ENCODE results near the gene SORCS3. TPM values are rescaled to one million over a fixed set of nuclear protein-coding genes. Genes with fewer than 3 reads are reported as not detected.

SORCS3 gene
- total RNA-seq, 1 donor: 2.5 TPM

- Histone ChIP-seq H3K4me3 (ENCODE audit: low read length) (no peak overlapping the region), H3K4me1 (ENCODE audit: insufficient read depth, low read length) (no peaks in the 10 kb centered on the region)
Observed at GRCh38 chr10:105094048-105094447, 453.0 kb downstream of the SORCS3 start.

GRCh38 chr10:105096316-105096715 lies 455.2 kb downstream of the SORCS3 start:
- H3K9me3 ChIP-seq (ENCODE audit: low read depth, low read length): no peaks in the 10 kb centered on the region
- H3K4me1 ChIP-seq (ENCODE audit: insufficient read depth, low read length): no peaks in the 10 kb centered on the region

More at GRCh38 chr10:105094048-105094447, 453.0 kb downstream of the SORCS3 start:
- H3K9me3 ChIP-seq (ENCODE audit: low read depth, low read length): no peaks in the 10 kb centered on the region
- no peaks in the 10 kb centered on the region for H3K27me3 ChIP-seq (ENCODE audit: insufficient read depth, low read length)

GRCh38 chr10:105102977-105103376 lies 461.9 kb downstream of the SORCS3 start:
- Histone ChIP-seq H3K4me1 (ENCODE audit: insufficient read depth, low read length) (no peaks in the 10 kb centered on the region), H3K9me3 (ENCODE audit: low read depth, low read length) (no peaks in the 10 kb centered on the region), H3K4me3 (ENCODE audit: low read length) (no peak overlapping the region), H3K27me3 (ENCODE audit: insufficient read depth, low read length) (no peaks in the 10 kb centered on the region)

More at GRCh38 chr10:105096316-105096715, 455.2 kb downstream of the SORCS3 start:
- H3K4me3 ChIP-seq (ENCODE audit: low read length): no peak overlapping the region
- no peaks in the 10 kb centered on the region for H3K27me3 ChIP-seq (ENCODE audit: insufficient read depth, low read length)

- Histone ChIP-seq H3K27me3 (ENCODE audit: insufficient read depth, low read length) (no peaks in the 10 kb centered on the region), H3K9me3 (ENCODE audit: low read depth, low read length) (no peaks in the 10 kb centered on the region), H3K4me3 (ENCODE audit: low read length) (no peak overlapping the region), H3K4me1 (ENCODE audit: insufficient read depth, low read length) (no peaks in the 10 kb centered on the region)
Observed at GRCh38 chr10:105104297-105104696, 463.2 kb downstream of the SORCS3 start.

- Histone ChIP-seq H3K27me3 (ENCODE audit: insufficient read depth, low read length) (no peaks in the 10 kb centered on the region), H3K9me3 (ENCODE audit: low read depth, low read length) (no peaks in the 10 kb centered on the region), H3K4me3 (ENCODE audit: low read length) (no peak overlapping the region), H3K4me1 (ENCODE audit: insufficient read depth, low read length) (no peaks in the 10 kb centered on the region)
Observed at GRCh38 chr10:105109164-105109563, 468.1 kb downstream of the SORCS3 start.

GRCh38 chr10:105112862-105113261 lies 471.8 kb downstream of the SORCS3 start:
- Histone ChIP-seq H3K4me1 (ENCODE audit: insufficient read depth, low read length) (no peaks in the 10 kb centered on the region), H3K9me3 (ENCODE audit: low read depth, low read length) (no peaks in the 10 kb centered on the region), H3K27me3 (ENCODE audit: insufficient read depth, low read length) (no peaks in the 10 kb centered on the region), H3K4me3 (ENCODE audit: low read length) (no peak overlapping the region)

GRCh38 chr10:105113666-105114065 lies 472.6 kb downstream of the SORCS3 start:
- Histone ChIP-seq H3K27me3 (ENCODE audit: insufficient read depth, low read length) (no peaks in the 10 kb centered on the region), H3K4me1 (ENCODE audit: insufficient read depth, low read length) (no peaks in the 10 kb centered on the region)

GRCh38 chr10:105121743-105122142 lies 480.7 kb downstream of the SORCS3 start:
- Histone ChIP-seq H3K4me1 (ENCODE audit: insufficient read depth, low read length) (no peaks in the 10 kb centered on the region), H3K9me3 (ENCODE audit: low read depth, low read length) (no peaks in the 10 kb centered on the region), H3K27me3 (ENCODE audit: insufficient read depth, low read length) (no peaks in the 10 kb centered on the region), H3K4me3 (ENCODE audit: low read length) (no peak overlapping the region)

More at GRCh38 chr10:105113666-105114065, 472.6 kb downstream of the SORCS3 start:
- H3K4me3 ChIP-seq (ENCODE audit: low read length): no peak overlapping the region
- no peaks in the 10 kb centered on the region for H3K9me3 ChIP-seq (ENCODE audit: low read depth, low read length)

- H3K9me3 ChIP-seq (ENCODE audit: low read depth, low read length): no peaks in the 10 kb centered on the region
- no peaks in the 10 kb centered on the region for H3K27me3 ChIP-seq (ENCODE audit: insufficient read depth, low read length)
- H3K4me3 ChIP-seq (ENCODE audit: low read length): no peak overlapping the region
- H3K4me1 ChIP-seq (ENCODE audit: insufficient read depth, low read length): no peaks in the 10 kb centered on the region
Observed at GRCh38 chr10:105128111-105128510, 487.0 kb downstream of the SORCS3 start.

GRCh38 chr10:105138358-105138757 lies 497.3 kb downstream of the SORCS3 start:
- H3K9me3 ChIP-seq (ENCODE audit: low read depth, low read length): no peaks in the 10 kb centered on the region
- H3K4me1 ChIP-seq (ENCODE audit: insufficient read depth, low read length): no peaks in the 10 kb centered on the region
- H3K27me3 ChIP-seq (ENCODE audit: insufficient read depth, low read length): no peaks in the 10 kb centered on the region
- H3K4me3 ChIP-seq (ENCODE audit: low read length): no peak overlapping the region

- Histone ChIP-seq H3K27me3 (ENCODE audit: insufficient read depth, low read length) (no peaks in the 10 kb centered on the region), H3K4me1 (ENCODE audit: insufficient read depth, low read length) (no peaks in the 10 kb centered on the region), H3K4me3 (ENCODE audit: low read length) (no peak overlapping the region), H3K9me3 (ENCODE audit: low read depth, low read length) (no peaks in the 10 kb centered on the region)
Observed at GRCh38 chr10:105139363-105139896, 498.3 kb downstream of the SORCS3 start.

GRCh38 chr10:105140600-105140999 lies 499.5 kb downstream of the SORCS3 start:
- Histone ChIP-seq H3K27me3 (ENCODE audit: insufficient read depth, low read length) (no peaks in the 10 kb centered on the region), H3K9me3 (ENCODE audit: low read depth, low read length) (no peaks in the 10 kb centered on the region), H3K4me1 (ENCODE audit: insufficient read depth, low read length) (no peaks in the 10 kb centered on the region), H3K4me3 (ENCODE audit: low read length) (no peak overlapping the region)

- Histone ChIP-seq H3K9me3 (ENCODE audit: low read depth, low read length) (no peaks in the 10 kb centered on the region), H3K4me1 (ENCODE audit: insufficient read depth, low read length) (no peaks in the 10 kb centered on the region), H3K4me3 (ENCODE audit: low read length) (no peak overlapping the region), H3K27me3 (ENCODE audit: insufficient read depth, low read length) (no peaks in the 10 kb centered on the region)
Observed at GRCh38 chr10:105145711-105146110, 504.6 kb downstream of the SORCS3 start.

GRCh38 chr10:105146436-105146835 lies 505.3 kb downstream of the SORCS3 start:
- H3K4me3 ChIP-seq (ENCODE audit: low read length): no peak overlapping the region
- no peaks in the 10 kb centered on the region for H3K9me3 ChIP-seq (ENCODE audit: low read depth, low read length)
- H3K27me3 ChIP-seq (ENCODE audit: insufficient read depth, low read length): no peaks in the 10 kb centered on the region
- no peaks in the 10 kb centered on the region for H3K4me1 ChIP-seq (ENCODE audit: insufficient read depth, low read length)

GRCh38 chr10:105148456-105148855 lies 507.4 kb downstream of the SORCS3 start:
- no peak overlapping the region for H3K4me3 ChIP-seq (ENCODE audit: low read length)
- H3K4me1 ChIP-seq (ENCODE audit: insufficient read depth, low read length): no peaks in the 10 kb centered on the region
- H3K27me3 ChIP-seq (ENCODE audit: insufficient read depth, low read length): no peaks in the 10 kb centered on the region
- no peaks in the 10 kb centered on the region for H3K9me3 ChIP-seq (ENCODE audit: low read depth, low read length)

GRCh38 chr10:105148921-105149320 lies 507.8 kb downstream of the SORCS3 start:
- H3K4me3 ChIP-seq (ENCODE audit: low read length): no peak overlapping the region
- no peaks in the 10 kb centered on the region for H3K4me1 ChIP-seq (ENCODE audit: insufficient read depth, low read length)

More at GRCh38 chr10:105148921-105149320, 507.8 kb downstream of the SORCS3 start:
- H3K9me3 ChIP-seq (ENCODE audit: low read depth, low read length): no peaks in the 10 kb centered on the region
- H3K27me3 ChIP-seq (ENCODE audit: insufficient read depth, low read length): no peaks in the 10 kb centered on the region
